OCI-LY7 (cell line): ENCODE results near the gene PSAP. TPM values are rescaled to one million over a fixed set of nuclear protein-coding genes. Genes with fewer than 3 reads are reported as not detected.

Experiments used
- BruUV-seq: library from RNA; stranded (reverse); fragments of 400-500 nt; replicated peaks from 2 replicates; lab custom pipeline; 2021; lab: Mats Ljungman, UMichigan
- CTCF ChIA-PET: fragments of 300-600 bp; sonication (Branson Sonifier 250); formaldehyde crosslinking; loops from one replicate; lab custom pipeline; 2022; ENCODE audit warnings: antibody characterized with exemption; ENCODE audit not compliant: unreplicated experiment; lab: Charles Lee
- POLR2A ChIA-PET: fragments of 300-600 bp; sonication (Branson Sonifier 250); formaldehyde crosslinking; loops from one replicate; lab custom pipeline; 2022; ENCODE audit warnings: antibody characterized with exemption; lab: Charles Lee
- DNase-seq: peaks from one replicate; pipeline ENCODE4 v3.0.0-alpha.2; 2015; ENCODE audit warnings: low spot score
- H2AFZ ChIP-seq: fragments of 200-600 bp; sonication (generic), shearing (Covaris generic); 2 replicates; pipeline ENCODE4 v1.6.1; 2014; ENCODE audit warnings: mild to moderate bottlenecking, antibody characterized with exemption, low read length, moderate library complexity
- H3K27ac ChIP-seq: fragments of 200-600 bp; sonication (generic); 2 replicates; pipeline ENCODE4 v1.5.1; 2014; ENCODE audit warnings: mixed run types, low read depth, mild to moderate bottlenecking, moderate library complexity, low read length, inconsistent platforms; ENCODE audit not compliant: poor library complexity, severe bottlenecking
- H3K36me3 ChIP-seq: fragments of 200-600 bp; sonication (generic); 2 replicates; pipeline ENCODE4 v1.6.1; 2014; ENCODE audit warnings: mild to moderate bottlenecking, antibody characterized with exemption, low read length, moderate library complexity, mixed read lengths; ENCODE audit not compliant: insufficient read depth
- H3K4me1 ChIP-seq: fragments of 200-600 bp; sonication (generic); 2 replicates; pipeline ENCODE4 v1.5.1; 2014; ENCODE audit warnings: mild to moderate bottlenecking, low read length; ENCODE audit not compliant: insufficient read depth, poor library complexity, severe bottlenecking
- H3K4me2 ChIP-seq: fragments of 200-600 bp; sonication (generic); 2 replicates; pipeline ENCODE4 v1.6.1; 2014; ENCODE audit warnings: mild to moderate bottlenecking, low read length
- H3K4me3 ChIP-seq: fragments of 200-600 bp; sonication (generic); 2 replicates; pipeline ENCODE4 v1.5.1; 2014; ENCODE audit warnings: mild to moderate bottlenecking, low read depth, low read length; ENCODE audit not compliant: poor library complexity, severe bottlenecking
- H3K79me2 ChIP-seq: fragments of 200-600 bp; sonication (generic); 2 replicates; pipeline ENCODE4 v1.6.1; 2016; ENCODE audit warnings: low read depth, mild to moderate bottlenecking, low read length, moderate library complexity, mixed read lengths; ENCODE audit not compliant: insufficient read depth
- H3K9me2 ChIP-seq: fragments of 200-600 bp; sonication (generic); 2 replicates; pipeline ENCODE4 v1.6.1; 2016; ENCODE audit warnings: mild to moderate bottlenecking, low read length, mixed read lengths; ENCODE audit not compliant: insufficient read depth
- H3K9me3 ChIP-seq: fragments of 200-600 bp; sonication (generic); 2 replicates; pipeline ENCODE4 v1.6.1; 2014; ENCODE audit warnings: mild to moderate bottlenecking, mixed run types, low read length, mixed read lengths
- H4K20me1 ChIP-seq: fragments of 200-600 bp; sonication (generic); 2 replicates; pipeline ENCODE4 v1.6.1; 2014; ENCODE audit warnings: mild to moderate bottlenecking, antibody characterized with exemption, low read length, moderate library complexity, mixed read lengths; ENCODE audit not compliant: insufficient read depth
- CTCF ChIP-seq: fragments of 200-600 bp; sonication (generic); conservative IDR thresholded peaks from 2 replicates; pipeline ENCODE4 v1.5.1; 2014; ENCODE audit warnings: mild to moderate bottlenecking, antibody characterized with exemption, low read length, moderate library complexity, mixed read lengths
- EZH2phosphoT487 ChIP-seq: fragments of 200-600 bp; sonication (generic); IDR thresholded peaks from 2 replicates; pipeline ENCODE4 v1.6.1; 2018; ENCODE audit warnings: low read depth, borderline replicate concordance, mild to moderate bottlenecking, mixed run types, antibody characterized with exemption, low read length, moderate library complexity, mixed read lengths
- intact Hi-C: fragments of 100-400 bp; cut with micrococcal nuclease; formaldehyde crosslinking; loops from one replicate; pipeline ENCODE4 v1.10.0; 2022; ENCODE audit not compliant: unreplicated experiment
- total RNA-seq, 2 experiments: library from RNA; depleted of rRNA in 1 of 2; stranded (reverse); fragments of >200 nt in 1 of 2; shearing (Covaris generic) in 1 of 2; gene quantifications; 2 replicates each; pipeline ENCODE4 v1.2.3, GENCODE V29; 2014 to 2022

The PSAP gene
- total RNA-seq, 2 experiments from 2014 or later = 163 to 200 TPM

GRCh38 chr10:71868192-71868697 lies 17.2 kb upstream of the PSAP start:
- no peak overlapping the region for H2AFZ ChIP-seq
- DNase-seq = peak; percentile 39
- POLR2A ChIA-PET = no interaction called here

DNA sequence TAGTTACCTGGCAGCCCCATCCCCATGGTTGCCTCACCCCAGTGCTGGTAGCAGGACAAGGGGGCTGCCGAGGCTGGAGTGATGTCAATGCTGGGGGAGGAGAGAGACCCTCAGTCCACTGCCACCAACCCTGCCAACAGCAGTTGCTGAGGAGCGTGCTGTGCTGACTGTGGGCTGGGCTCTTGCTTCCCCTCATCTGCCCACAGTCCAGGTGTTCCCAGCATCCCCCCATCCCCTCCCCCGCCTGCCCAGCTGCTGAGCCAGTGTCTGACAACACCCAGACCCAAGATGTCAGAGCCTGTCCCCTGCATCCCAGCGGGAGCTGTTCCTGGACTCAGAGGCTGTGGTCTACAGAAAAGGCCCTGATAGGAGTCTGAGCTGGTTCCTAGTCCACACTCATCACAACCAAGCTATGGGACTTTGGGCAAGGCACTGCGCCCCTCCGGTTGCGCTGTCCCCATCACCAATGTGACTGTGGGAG lies 14.6 kb upstream of the PSAP start:
- H3K79me2 ChIP-seq = no peaks in the 10 kb centered on the region
- intact Hi-C loops = no loop called here
- H3K4me1 ChIP-seq = peaks cover 32% of the 10 kb centered on the region
- H3K36me3 ChIP-seq = no peaks in the 10 kb centered on the region
- ChIA-PET CTCF (no interaction called here), POLR2A (no interaction called here)
- no peak overlapping the region for H3K27ac ChIP-seq
- H4K20me1 ChIP-seq = no peaks in the 10 kb centered on the region
- no peak overlapping the region for H3K4me3 ChIP-seq
- H2AFZ ChIP-seq = no peak overlapping the region
- TF ChIP-seq CTCF (no peak), EZH2phosphoT487 (no peak)
- H3K4me2 ChIP-seq = peak overlapping the region; percentile 31; the same call in 1 of the 2 replicates
- BruUV-seq = no TSS peak
- DNase-seq = no peak
- no peaks in the 10 kb centered on the region for H3K9me3 ChIP-seq
- H3K9me2 ChIP-seq = no peaks in the 10 kb centered on the region

More at GRCh38 chr10:71868192-71868697, 17.2 kb upstream of the PSAP start:
- TF ChIP-seq EZH2phosphoT487 (no peak), CTCF (no peak)
- intact Hi-C loops = no loop called here
- Histone ChIP-seq H3K27ac (no peak overlapping the region), H3K4me2 (no peak overlapping the region), H3K4me3 (no peak overlapping the region), H3K9me2 (no peaks in the 10 kb centered on the region), H3K36me3 (no peaks in the 10 kb centered on the region), H4K20me1 (no peaks in the 10 kb centered on the region), H3K79me2 (no peaks in the 10 kb centered on the region), H3K4me1 (peaks cover 24% of the 10 kb centered on the region), H3K9me3 (no peaks in the 10 kb centered on the region)
- CTCF ChIA-PET = interaction anchor here (1.0 kb wide), 1 partner anchor 9 kb away, joined by 3 read pairs; no protein-coding TSS in a partner anchor
- no TSS peak for BruUV-seq

DNA sequence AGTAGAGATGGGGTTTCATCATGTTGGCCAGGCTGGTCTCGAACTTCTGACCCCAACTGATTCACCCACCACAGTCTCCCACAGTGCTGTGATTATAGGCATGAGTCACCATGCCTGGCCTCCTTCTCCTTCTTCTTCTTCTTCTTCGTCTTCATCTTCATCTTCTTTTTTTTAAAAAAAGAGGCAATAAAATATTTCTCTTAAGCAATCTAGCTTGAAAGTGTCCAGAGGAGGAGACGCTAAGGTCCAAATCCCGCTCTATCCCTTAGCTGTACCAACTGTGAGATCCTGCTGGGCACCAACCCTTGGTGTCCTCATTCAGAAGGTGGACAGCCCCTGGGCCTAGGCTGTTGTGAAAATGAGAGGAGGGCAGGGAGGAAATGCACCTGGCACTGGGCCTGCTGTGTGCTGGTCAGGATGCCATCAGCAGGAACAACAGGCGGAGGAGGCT lies 13.9 kb upstream of the PSAP start:
- TF ChIP-seq EZH2phosphoT487 = no peak
- no peak for TF ChIP-seq CTCF
- POLR2A ChIA-PET = no interaction called here

More for the DNA sequence above, 13.9 kb upstream of the PSAP start:
- Histone ChIP-seq H3K4me3 (no peak overlapping the region), H3K4me1 (peaks cover 39% of the 10 kb centered on the region), H3K4me2 (peak overlapping the region; percentile 31; the same call in 1 of the 2 replicates), H2AFZ (no peak overlapping the region), H3K27ac (no peak overlapping the region), H3K36me3 (no peaks in the 10 kb centered on the region), H4K20me1 (no peaks in the 10 kb centered on the region), H3K9me2 (no peaks in the 10 kb centered on the region), H3K79me2 (no peaks in the 10 kb centered on the region), H3K9me3 (no peaks in the 10 kb centered on the region)
- CTCF ChIA-PET = no interaction called here
- DNase-seq = no peak
- intact Hi-C loops = no loop called here
- no TSS peak for BruUV-seq
